Endodermal cell (in vitro differentiated cells): ENCODE results near the gene HES1. TPM values are rescaled to one million over a fixed set of nuclear protein-coding genes. Genes with fewer than 3 reads are reported as not detected.
"Not testable (repeated sequence)": the region's sequence is repeated elsewhere in the genome, so short reads cannot be mapped to it uniquely, and the experiment has no call there.

Experiments
- DNase-seq: peaks from one replicate; pipeline ENCODE4 v3.0.0-alpha.2; 2017
- H3K27ac ChIP-seq: 2 replicates; pipeline ENCODE4 v1.5.1; 2013; ENCODE audit warnings: mild to moderate bottlenecking, low read depth, low read length, moderate library complexity
- H3K27me3 ChIP-seq: 2 replicates; pipeline ENCODE4 v1.6.1; 2013; ENCODE audit warnings: mild to moderate bottlenecking, low read length, moderate library complexity; ENCODE audit not compliant: insufficient read depth, control insufficient read depth, poor library complexity, severe bottlenecking
- H3K36me3 ChIP-seq: 2 replicates; pipeline ENCODE4 v1.7.0; 2013; ENCODE audit warnings: mild to moderate bottlenecking, low read length, moderate library complexity; ENCODE audit not compliant: control insufficient read depth, insufficient read depth
- H3K4me1 ChIP-seq: one replicate; pipeline ENCODE4 v1.7.0; 2013; ENCODE audit warnings: low read length; ENCODE audit not compliant: control insufficient read depth, insufficient read depth
- H3K4me3 ChIP-seq: 2 replicates; pipeline ENCODE4 v1.5.1; 2013; ENCODE audit warnings: mild to moderate bottlenecking, low read length, moderate library complexity
- H3K9ac ChIP-seq: 2 replicates; pipeline ENCODE4 v1.6.1; 2013; ENCODE audit warnings: mild to moderate bottlenecking, low read length, moderate library complexity; ENCODE audit not compliant: poor library complexity, severe bottlenecking; ENCODE audit errors: extremely low read depth
- H3K9me3 ChIP-seq: 2 replicates; pipeline ENCODE4 v1.6.1; 2013; ENCODE audit warnings: mild to moderate bottlenecking, low read length, moderate library complexity; ENCODE audit not compliant: control insufficient read depth
- H3K27ac Mint-ChIP-seq: 2 replicates; pipeline ENCODE4 v1.8.0; 2020; ENCODE audit warnings: mixed read lengths
- H3K27me3 Mint-ChIP-seq: 2 replicates; pipeline ENCODE4 v1.8.0; 2021; ENCODE audit warnings: mild to moderate bottlenecking, mixed read lengths; ENCODE audit not compliant: insufficient read depth
- H3K36me3 Mint-ChIP-seq: 2 replicates; pipeline ENCODE4 v1.8.0; 2020; ENCODE audit warnings: low read depth, mixed read lengths
- H3K4me1 Mint-ChIP-seq: 2 replicates; pipeline ENCODE4 v1.8.0; 2020; ENCODE audit warnings: mixed read lengths
- H3K4me3 Mint-ChIP-seq: 2 replicates; pipeline ENCODE4 v1.8.0; 2020; ENCODE audit warnings: mild to moderate bottlenecking, moderate library complexity, mixed read lengths
- H3K9me3 Mint-ChIP-seq: 2 replicates; pipeline ENCODE4 v1.8.0; 2020; ENCODE audit warnings: mild to moderate bottlenecking, mixed read lengths
- CTCF ChIP-seq: fragments of 200-600 bp; sonication (generic); conservative IDR thresholded peaks from 2 replicates; pipeline ENCODE4 v1.5.0; 2021; ENCODE audit warnings: antibody characterized with exemption, mild to moderate bottlenecking
- WGBS, 2 experiments: methylation state at CpG; one replicate each; pipeline versions ENCODE4 v1.1.5 to v1.1.7; 2013; ENCODE audit warnings: missing lambda C conversion rate in 2 of 2, mixed read lengths in 1 of 2; ENCODE audit not compliant: insufficient coverage in 1 of 2, insufficient read length in 1 of 2; 5-methylcytosine and 5-hydroxymethylcytosine counted together
- total RNA-seq, 2 donors: library from RNA; stranded (reverse); fragmentation: NEBNext Ultra II Directional in 1 of 2; extraction: Animal tissue kit (Norgen Biotek cat#: 25700) in 1 of 2; gene quantifications; 2 replicates in 1 of 2; 3 replicates in 1 of 2; pipeline ENCODE4 v1.2.1, GENCODE V29; 2021

HES1 gene
- total RNA-seq, 2 donors from 2014 or later, result 2.1 to 17.5 TPM

- H3K9me3 ChIP-seq, result no peaks in the 10 kb centered on the region
- H3K27me3 ChIP-seq, result no peaks in the 10 kb centered on the region
- Mint-ChIP-seq H3K9me3 (no peaks in the 10 kb centered on the region), H3K36me3 (no peaks in the 10 kb centered on the region), H3K4me3 (no peak overlapping the region), H3K4me1 (peaks cover 52% of the 10 kb centered on the region), H3K27me3 (no peaks in the 10 kb centered on the region), H3K27ac (no peak overlapping the region)
- no peak overlapping the region for H3K9ac ChIP-seq
- H3K4me1 ChIP-seq, result peaks cover 17% of the 10 kb centered on the region
- 90 to 100% methylated on average over 3 to 8 of the region's 8 CpGs for WGBS, 2 experiments
- DNase-seq, result no peak
- no peak overlapping the region for H3K27ac ChIP-seq
- no peak for TF ChIP-seq CTCF
- H3K36me3 ChIP-seq, result no peaks in the 10 kb centered on the region
- no peak overlapping the region for H3K4me3 ChIP-seq
These were observed 45.2 kb upstream of the HES1 start for GRCh38 chr3:194090716-194091115.

DNA sequence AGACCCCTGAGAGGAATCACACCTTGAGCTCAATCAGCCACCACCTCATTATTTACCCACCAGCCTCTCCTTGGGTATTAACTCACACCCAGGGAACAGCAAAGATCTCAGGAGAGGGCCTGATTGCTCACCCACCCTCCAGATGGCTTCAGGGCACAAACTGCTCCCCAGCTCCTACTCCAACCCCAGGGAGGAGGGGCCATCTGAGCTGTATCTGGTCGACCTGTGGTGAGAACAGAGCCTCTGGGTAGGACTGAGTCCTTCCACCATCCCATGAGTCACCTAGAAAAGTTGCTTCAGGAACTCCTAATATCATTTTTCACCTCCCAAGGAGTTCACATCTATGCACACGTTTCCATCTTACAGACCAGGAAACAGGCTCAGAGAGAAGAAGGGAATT is 44.8 kb upstream of the HES1 start:
- Mint-ChIP-seq H3K4me3 (no peak overlapping the region), H3K4me1 (peaks cover 49% of the 10 kb centered on the region), H3K9me3 (no peaks in the 10 kb centered on the region), H3K36me3 (no peaks in the 10 kb centered on the region), H3K27ac (no peak overlapping the region), H3K27me3 (no peaks in the 10 kb centered on the region)
- H3K4me1 ChIP-seq, result peaks cover 15% of the 10 kb centered on the region
- no peak overlapping the region for H3K27ac ChIP-seq
- no peaks in the 10 kb centered on the region for H3K9me3 ChIP-seq
- no peak overlapping the region for H3K4me3 ChIP-seq
- no peak for TF ChIP-seq CTCF
- no peak overlapping the region for H3K9ac ChIP-seq
- no peak for DNase-seq
- no peaks in the 10 kb centered on the region for H3K36me3 ChIP-seq
- no peaks in the 10 kb centered on the region for H3K27me3 ChIP-seq
- WGBS, 2 experiments, result 66 to 80% methylated on average over 2 of the region's 2 CpGs

GRCh38 chr3:194091897-194092296 is 44.1 kb upstream of the HES1 start:
- 92 to 94% methylated on average over 2 to 6 of the region's 6 CpGs for WGBS, 2 experiments
- not testable (repeated sequence) for H3K4me1 ChIP-seq, H3K27me3 ChIP-seq, H3K36me3 Mint-ChIP-seq, H3K27ac Mint-ChIP-seq, H3K27me3 Mint-ChIP-seq, H3K4me3 Mint-ChIP-seq, H3K4me3 ChIP-seq, H3K27ac ChIP-seq, DNase-seq, H3K9me3 ChIP-seq, H3K36me3 ChIP-seq, H3K9me3 Mint-ChIP-seq, H3K9ac ChIP-seq
- peaks cover 44% of the 10 kb centered on the region for H3K4me1 Mint-ChIP-seq

DNA sequence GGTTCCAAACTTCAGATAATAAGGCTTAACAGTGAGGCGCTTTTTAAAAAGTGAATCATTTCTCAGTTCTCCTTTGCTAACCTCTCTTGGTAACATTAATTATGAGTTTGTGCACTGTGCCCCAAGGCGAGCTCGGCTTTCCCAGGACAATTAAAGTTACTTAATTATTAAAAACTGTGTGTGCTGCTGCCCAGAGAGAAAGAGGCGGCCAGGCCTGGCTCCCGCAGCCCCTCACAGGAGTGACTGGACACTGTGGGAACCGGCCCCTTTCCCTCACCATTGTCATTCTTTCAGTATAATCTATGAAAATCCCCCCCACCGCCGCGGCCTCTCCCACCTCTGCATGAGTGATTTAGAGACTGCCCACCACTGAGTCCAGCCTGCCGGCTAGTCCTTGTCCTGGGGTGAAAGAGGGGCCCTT is 43.1 kb upstream of the HES1 start:
- no peak for TF ChIP-seq CTCF
- no peaks in the 10 kb centered on the region for H3K4me1 ChIP-seq
- H3K36me3 ChIP-seq, result no peaks in the 10 kb centered on the region
- Mint-ChIP-seq H3K4me3 (no peak overlapping the region), H3K9me3 (no peaks in the 10 kb centered on the region), H3K27me3 (no peaks in the 10 kb centered on the region), H3K4me1 (peaks cover 42% of the 10 kb centered on the region), H3K27ac (no peak overlapping the region), H3K36me3 (no peaks in the 10 kb centered on the region)
- no peak overlapping the region for H3K9ac ChIP-seq
- WGBS, 2 experiments, result 82 to 89% methylated on average over 3 to 10 of the region's 10 CpGs
- no peak for DNase-seq
- no peaks in the 10 kb centered on the region for H3K9me3 ChIP-seq
- H3K27me3 ChIP-seq, result no peaks in the 10 kb centered on the region
- H3K4me3 ChIP-seq, result no peak overlapping the region
- no peak overlapping the region for H3K27ac ChIP-seq
